NT2/D1 (cell line): ENCODE data around the gene CADM4.
"Not testable (repeated sequence)": the region's sequence is repeated elsewhere in the genome, so short reads cannot be mapped to it uniquely, and the experiment has no call there.

Experiments
- YY1 ChIP-seq: IDR thresholded peaks from 2 replicates; pipeline ENCODE4 v1.6.1; 2011; ENCODE audit not compliant: insufficient read length, insufficient read depth
- ZNF274 ChIP-seq: IDR thresholded peaks from 2 replicates; pipeline ENCODE4 v1.6.1; 2011; ENCODE audit warnings: mild to moderate bottlenecking, low read depth, low read length

DNA sequence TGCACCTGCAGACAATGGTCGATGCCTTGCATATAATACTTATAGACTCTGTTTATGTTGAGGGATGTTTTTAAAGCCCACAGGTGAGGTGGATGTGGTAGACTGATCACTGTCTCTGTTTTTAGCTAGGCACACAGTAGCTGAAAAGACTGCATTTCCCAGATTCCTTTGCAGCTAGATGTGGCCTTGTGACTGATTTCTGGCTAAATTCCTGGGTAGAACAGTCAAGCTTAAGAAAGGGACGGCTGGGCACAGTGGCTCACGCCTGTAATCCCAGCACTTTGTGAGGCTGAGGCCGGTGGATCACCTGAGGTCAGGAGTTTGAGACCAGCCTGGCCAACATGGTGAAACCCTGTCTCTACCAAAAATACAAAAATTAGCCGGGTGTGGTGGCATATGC lies 39.3 kb downstream of the CADM4 start:
- not testable (repeated sequence) for TF ChIP-seq YY1, ZNF274
